Spinal cord (tissue), 10 donors: Measurements from ENCODE around the gene IMMP2L. TPM values are rescaled to one million over a fixed set of nuclear protein-coding genes. Genes with fewer than 3 reads are reported as not detected.

Experiments
- DNase-seq, 6 donors: peaks; one replicate each; pipeline versions ENCODE4 v3.0.0 to v3.0.0-alpha.2; 2013 to 2015; ENCODE audit warnings: low spot score in 6 of 6, low read depth in 4 of 6
- H3K27ac ChIP-seq: one replicate; pipeline ENCODE4 v1.5.1; 2013; ENCODE audit warnings: low read depth, low read length, control low read depth
- H3K27me3 ChIP-seq: one replicate; pipeline ENCODE4 v1.6.1; 2013; ENCODE audit warnings: low read length; ENCODE audit not compliant: control insufficient read depth, insufficient read depth
- H3K36me3 ChIP-seq: one replicate; pipeline ENCODE4 v1.6.1; 2013; ENCODE audit warnings: low read length; ENCODE audit not compliant: control insufficient read depth, insufficient read depth
- H3K4me1 ChIP-seq: one replicate; pipeline ENCODE4 v1.6.1; 2013; ENCODE audit warnings: low read length; ENCODE audit not compliant: control insufficient read depth, insufficient read depth
- H3K4me3 ChIP-seq: one replicate; pipeline ENCODE4 v1.5.1; 2013; ENCODE audit warnings: low read depth, low read length, control low read depth
- H3K9me3 ChIP-seq: one replicate; pipeline ENCODE4 v1.6.1; 2013; ENCODE audit warnings: low read length; ENCODE audit not compliant: control insufficient read depth, insufficient read depth
- WGBS: methylation state at CpG from one replicate; pipeline ENCODE4 v1.1.5; 2013; ENCODE audit warnings: missing lambda C conversion rate; ENCODE audit not compliant: insufficient coverage; 5-methylcytosine and 5-hydroxymethylcytosine counted together
- polyA plus RNA-seq, 2 donors: library from polyadenylated mRNA; unstranded; fragments of 120-200 nt; gene quantifications; one replicate each; pipeline ENCODE4 v1.2.1, GENCODE V29; 2013; ENCODE audit not compliant: insufficient read length in 2 of 2
- total RNA-seq, 2 donors: library from RNA; depleted of rRNA in 1 of 2; stranded (reverse); fragments of 120-200 nt in 1 of 2; fragments of >200 nt in 1 of 2; gene quantifications; one replicate each; pipeline versions ENCODE4 v1.2.3 to v1.2.4, GENCODE V29; 2013 to 2014
- donor health status: healthy.

IMMP2L gene
- total and polyA plus RNA-seq, 4 donors = 14.8 to 26.8 (median 17.4) TPM

DNA sequence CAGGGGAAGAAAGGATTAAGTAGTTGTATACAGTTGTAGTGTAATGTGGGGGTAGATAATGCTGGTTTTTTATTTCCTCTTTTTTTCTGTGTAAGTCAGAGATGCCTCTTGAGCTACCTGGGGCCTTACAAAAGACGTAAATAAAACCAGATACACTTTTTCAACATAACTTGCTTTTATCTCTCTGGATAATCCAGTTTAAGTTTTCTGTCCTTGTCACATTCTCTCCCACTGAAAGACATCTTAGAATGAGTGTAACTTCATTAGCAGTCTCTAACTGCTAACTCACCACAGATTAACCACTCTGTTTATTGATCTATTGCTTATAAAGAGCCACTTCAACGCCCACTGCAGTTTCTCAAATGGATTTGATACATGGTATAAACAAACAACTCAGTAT lies 535.5 kb downstream of the IMMP2L start:
- H3K4me3 ChIP-seq = no peak overlapping the region
- no peaks in the 10 kb centered on the region for H3K36me3 ChIP-seq
- no peak overlapping the region for H3K27ac ChIP-seq
- no peaks in the 10 kb centered on the region for H3K9me3 ChIP-seq
- no peaks in the 10 kb centered on the region for H3K4me1 ChIP-seq
- no peak for DNase-seq
- WGBS = no CpG with 5 or more reads among the region's 2 CpGs
- no peaks in the 10 kb centered on the region for H3K27me3 ChIP-seq

DNA sequence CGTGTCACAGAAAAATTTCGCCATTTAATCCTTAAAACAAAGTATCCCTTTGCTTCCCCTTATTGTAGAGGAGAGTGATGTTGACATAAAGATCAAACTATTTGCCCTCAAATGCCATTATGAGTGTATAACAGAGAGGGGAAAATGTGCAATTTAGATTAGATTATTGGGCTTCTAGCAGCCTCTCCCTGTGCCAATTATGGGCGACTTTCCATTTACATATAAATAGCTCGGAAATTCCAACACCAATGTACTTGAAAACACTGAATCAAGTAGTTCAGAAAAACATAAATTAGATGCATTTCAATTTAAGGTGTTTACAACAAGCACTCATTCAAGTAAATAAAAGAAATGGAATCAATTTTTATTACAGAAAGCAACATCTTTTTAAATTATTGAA lies 535.9 kb downstream of the IMMP2L start:
- Histone ChIP-seq H3K27me3 (no peaks in the 10 kb centered on the region), H3K9me3 (no peaks in the 10 kb centered on the region), H3K4me3 (no peak overlapping the region), H3K36me3 (no peaks in the 10 kb centered on the region), H3K27ac (no peak overlapping the region), H3K4me1 (no peaks in the 10 kb centered on the region)
- WGBS = no CpG with 5 or more reads among the region's 4 CpGs
- DNase-seq = peak in 2 of 6 donors; percentile 32 to 52

DNA sequence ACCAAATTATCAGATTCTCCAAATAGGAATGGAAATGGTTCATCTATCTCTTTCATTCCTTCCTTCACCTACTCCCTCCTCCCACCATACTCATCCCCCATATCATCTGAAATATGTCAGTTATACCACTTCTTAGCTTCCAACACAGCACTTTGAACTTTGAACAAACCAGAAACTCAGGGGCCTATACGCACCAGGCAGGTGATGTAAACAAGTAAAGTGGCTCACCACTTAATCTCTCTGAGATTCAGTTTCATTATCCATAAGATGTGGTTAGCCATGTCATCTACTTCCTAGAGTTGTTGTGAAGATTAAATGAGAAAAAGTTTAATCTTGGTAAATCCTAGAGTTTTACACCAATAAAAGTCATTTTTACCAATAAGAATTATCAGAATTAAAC lies 537.3 kb downstream of the IMMP2L start:
- DNase-seq = no peak
- H3K27me3 ChIP-seq = no peaks in the 10 kb centered on the region
- no peaks in the 10 kb centered on the region for H3K4me1 ChIP-seq
- H3K9me3 ChIP-seq = no peaks in the 10 kb centered on the region
- H3K4me3 ChIP-seq = no peak overlapping the region
- H3K27ac ChIP-seq = no peak overlapping the region
- no CpG with 5 or more reads among the region's 1 CpG for WGBS
- H3K36me3 ChIP-seq = no peaks in the 10 kb centered on the region

DNA sequence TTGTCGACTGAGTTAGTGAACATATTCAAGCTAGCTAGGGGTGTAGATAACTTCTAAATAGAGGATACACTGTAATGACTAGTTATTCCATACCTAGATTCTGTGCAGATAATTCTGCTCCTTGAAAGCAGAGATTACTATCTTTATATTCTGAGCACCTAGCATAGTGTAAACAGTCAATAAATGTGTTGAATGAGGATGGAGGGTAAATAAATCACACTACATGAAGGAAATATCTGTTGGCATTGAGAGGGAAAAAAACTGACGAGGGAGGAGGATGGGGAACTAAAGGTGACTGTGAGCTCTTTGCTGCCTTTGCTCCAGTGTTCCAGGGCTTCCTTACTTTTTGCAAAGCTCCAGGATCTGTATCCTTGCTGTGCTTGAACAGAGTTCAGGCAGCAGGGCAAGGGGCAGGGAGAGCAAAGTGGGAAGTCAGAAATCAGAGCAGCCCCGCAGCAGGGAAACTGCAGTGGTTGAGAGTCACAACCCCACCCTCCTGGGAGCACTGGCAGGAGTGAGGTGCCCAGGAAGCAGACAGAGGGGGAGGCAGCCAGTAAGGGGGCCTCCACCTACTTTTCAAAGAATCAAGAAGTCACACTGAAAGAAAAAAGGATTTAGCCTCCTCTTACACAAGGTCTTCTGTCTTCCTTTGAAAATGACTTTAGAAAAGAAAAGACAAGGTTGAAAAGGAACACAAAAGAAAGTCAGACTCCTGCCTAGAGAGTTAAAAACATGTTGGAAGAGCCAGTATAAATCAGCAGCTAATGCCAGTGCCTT lies 543.1 kb downstream of the IMMP2L start:
- no peaks in the 10 kb centered on the region for H3K36me3 ChIP-seq
- peak in 5 of 6 donors; percentile 22 to 72 (median 45) for DNase-seq
- WGBS = 35% methylated on average over 2 of the region's 3 CpGs
- no peaks in the 10 kb centered on the region for H3K27me3 ChIP-seq
- no peaks in the 10 kb centered on the region for H3K9me3 ChIP-seq
- no peak overlapping the region for H3K4me3 ChIP-seq
- H3K4me1 ChIP-seq = peaks cover 4% of the 10 kb centered on the region
- H3K27ac ChIP-seq = peak overlapping the region; percentile 11

DNA sequence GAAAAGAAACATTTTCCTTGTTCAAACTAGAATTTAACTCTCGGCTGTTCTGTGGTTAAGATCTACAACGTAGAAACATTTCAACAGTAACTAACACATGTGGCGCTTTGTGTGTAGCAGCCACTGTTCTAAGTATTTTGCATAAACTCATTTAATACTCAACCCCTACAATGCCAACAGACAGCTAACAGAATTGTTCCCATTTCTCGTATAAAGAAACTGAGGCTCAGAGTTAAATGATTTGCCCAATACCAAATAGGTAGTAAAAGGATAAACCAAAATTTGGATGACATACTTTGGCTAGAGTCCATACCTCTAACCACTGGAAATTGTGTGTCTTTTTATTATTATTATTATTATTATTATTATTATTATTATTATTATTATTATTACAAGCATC lies 543.8 kb downstream of the IMMP2L start:
- Histone ChIP-seq H3K4me1 (peaks cover 4% of the 10 kb centered on the region), H3K36me3 (no peaks in the 10 kb centered on the region), H3K27me3 (no peaks in the 10 kb centered on the region), H3K4me3 (no peak overlapping the region), H3K9me3 (no peaks in the 10 kb centered on the region), H3K27ac (no peak overlapping the region)
- no peak for DNase-seq
- WGBS = 90% methylated on average over 2 of the region's 4 CpGs

DNA sequence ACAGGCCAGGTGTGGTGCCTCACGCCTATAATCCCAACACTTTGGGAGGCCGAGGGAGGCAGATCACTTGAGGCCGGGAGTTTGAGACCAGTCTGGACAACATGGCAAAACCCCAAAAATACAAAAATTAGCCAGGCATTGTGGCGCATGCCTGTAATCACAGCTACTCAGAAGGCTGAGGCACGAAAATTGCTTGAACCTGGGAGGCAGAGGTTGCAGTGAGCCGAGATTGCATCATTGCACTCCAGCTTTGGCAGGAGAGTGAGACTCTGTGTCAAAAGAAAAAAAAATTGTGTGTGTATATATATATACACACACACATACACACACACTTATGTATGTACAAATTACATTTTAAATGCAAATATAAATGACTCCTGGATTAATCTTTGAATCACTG lies 548.2 kb downstream of the IMMP2L start:
- no peaks in the 10 kb centered on the region for H3K9me3 ChIP-seq
- no peak for DNase-seq
- H3K36me3 ChIP-seq = no peaks in the 10 kb centered on the region
- H3K4me3 ChIP-seq = no peak overlapping the region
- WGBS = 93% methylated on average over 2 of the region's 6 CpGs
- H3K27ac ChIP-seq = no peak overlapping the region
- no peaks in the 10 kb centered on the region for H3K27me3 ChIP-seq
- peaks cover under 1% of the 10 kb centered on the region for H3K4me1 ChIP-seq

DNA sequence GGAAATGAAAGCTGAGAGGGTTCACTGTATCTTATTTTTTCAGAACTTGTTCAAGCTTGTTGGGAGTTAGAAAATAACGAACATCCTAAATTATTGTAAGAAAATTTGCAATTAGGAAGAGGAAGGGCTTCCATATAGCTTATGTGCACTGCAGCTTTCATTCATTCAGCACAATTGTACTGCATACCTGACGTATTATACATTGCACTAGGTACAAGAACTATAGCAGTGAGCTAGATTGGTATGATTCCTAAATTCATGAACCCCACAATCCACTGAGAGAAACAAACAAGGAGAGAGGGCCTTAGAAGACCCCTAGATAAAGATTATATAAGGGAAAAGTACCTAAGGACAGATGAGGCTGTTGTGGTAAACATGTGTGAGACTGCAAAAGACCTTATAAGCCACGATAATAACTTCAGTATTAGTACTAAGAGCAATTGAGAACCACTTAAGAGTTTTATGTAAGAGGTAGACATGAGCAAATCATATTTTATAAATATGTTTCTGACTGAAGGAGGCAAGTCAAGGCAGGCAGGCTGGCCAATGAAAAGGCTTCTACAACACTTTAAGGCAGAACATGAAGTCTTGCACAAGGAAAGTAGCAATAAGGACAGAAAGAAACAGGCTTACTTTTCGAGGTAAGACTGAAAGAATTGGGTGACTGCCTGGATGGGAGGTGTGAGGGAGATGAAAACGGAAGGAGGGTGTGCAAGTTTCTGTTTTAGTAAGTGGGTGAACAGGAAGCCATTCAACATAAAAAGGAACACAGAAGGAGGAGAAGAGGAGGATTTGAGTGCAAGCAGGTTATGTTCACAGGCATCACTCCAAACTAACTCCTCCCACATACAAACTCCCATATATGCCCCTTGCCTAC lies 549.3 kb downstream of the IMMP2L start:
- H3K27me3 ChIP-seq = no peaks in the 10 kb centered on the region
- H3K4me1 ChIP-seq = no peaks in the 10 kb centered on the region
- no peak overlapping the region for H3K4me3 ChIP-seq
- WGBS = 93% methylated on average over 2 of the region's 5 CpGs
- no peak overlapping the region for H3K27ac ChIP-seq
- no peaks in the 10 kb centered on the region for H3K9me3 ChIP-seq
- no peaks in the 10 kb centered on the region for H3K36me3 ChIP-seq
- no peak for DNase-seq

DNA sequence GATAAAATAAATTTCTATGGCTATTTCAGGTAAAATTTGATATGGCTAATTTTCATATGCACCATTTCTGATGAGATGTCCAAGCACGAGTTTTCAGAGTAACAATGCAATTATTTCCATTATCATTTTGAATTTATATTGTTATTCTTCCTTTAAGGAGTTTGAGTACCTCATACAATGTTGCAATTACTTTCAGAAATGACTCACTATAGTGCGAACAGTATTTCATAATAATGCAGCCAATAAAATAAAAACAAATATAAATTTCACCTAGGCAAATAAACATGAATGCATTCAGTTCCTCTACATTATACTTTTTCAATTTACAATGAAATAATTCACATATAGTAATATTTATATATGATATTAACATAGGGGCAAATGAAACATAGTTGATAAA lies 550.1 kb downstream of the IMMP2L start:
- no peaks in the 10 kb centered on the region for H3K9me3 ChIP-seq
- H3K27me3 ChIP-seq = no peaks in the 10 kb centered on the region
- WGBS = no CpG with 5 or more reads among the region's 2 CpGs
- H3K27ac ChIP-seq = no peak overlapping the region
- no peaks in the 10 kb centered on the region for H3K4me1 ChIP-seq
- DNase-seq = no peak
- H3K4me3 ChIP-seq = no peak overlapping the region
- no peaks in the 10 kb centered on the region for H3K36me3 ChIP-seq

DNA sequence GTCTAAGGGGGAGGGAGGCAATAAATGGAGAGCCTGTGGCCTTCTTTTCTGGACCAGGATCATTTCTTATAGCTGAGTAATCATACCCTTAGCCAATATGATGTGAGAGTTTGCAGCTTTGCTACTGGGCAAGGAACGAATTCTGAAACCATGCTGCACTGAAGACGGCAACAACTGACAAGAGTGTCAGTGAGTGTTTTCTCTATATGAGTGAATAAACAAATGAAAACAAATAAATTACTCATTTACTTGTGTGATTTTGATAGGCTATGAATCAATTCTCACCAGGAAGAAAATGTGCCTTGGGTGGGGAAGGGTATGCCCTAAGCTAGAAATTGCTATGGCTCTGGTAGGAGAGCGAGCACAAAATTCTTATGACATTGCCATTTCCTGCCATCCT lies 550.8 kb downstream of the IMMP2L start:
- no CpG with 5 or more reads among the region's 3 CpGs for WGBS
- Histone ChIP-seq H3K4me3 (no peak overlapping the region), H3K36me3 (no peaks in the 10 kb centered on the region), H3K4me1 (no peaks in the 10 kb centered on the region), H3K27ac (no peak overlapping the region), H3K9me3 (no peaks in the 10 kb centered on the region), H3K27me3 (no peaks in the 10 kb centered on the region)
- no peak for DNase-seq
